ENCODE data around the gene IFI44. TPM values are rescaled to one million over a fixed set of nuclear protein-coding genes. Genes with fewer than 3 reads are reported as not detected.

The IFI44 gene
- total RNA-seq, 1 donor from 2014 or later = 8.2 TPM

DNA sequence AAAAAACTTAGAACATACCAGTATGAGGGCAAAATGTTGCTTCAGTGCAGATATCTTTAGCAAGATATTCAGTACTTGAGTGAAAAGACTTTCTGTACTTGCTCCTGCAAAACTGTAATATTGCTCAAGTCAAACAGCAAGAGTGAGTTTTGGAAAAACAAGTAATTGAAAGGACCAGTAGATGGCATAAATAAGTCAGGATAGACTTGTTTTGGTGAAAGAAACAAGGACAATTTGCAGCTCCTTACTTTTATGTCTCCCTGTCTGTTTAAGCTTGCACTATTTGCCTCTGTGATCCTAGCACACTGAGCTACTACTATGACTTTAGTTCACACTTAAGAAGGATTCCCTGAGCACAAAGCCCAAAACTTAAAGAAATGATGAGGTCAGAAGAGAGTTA is 39.1 kb downstream of the IFI44 start:
- no peak for DNase-seq (ENCODE audit: low spot score)
- intact Hi-C loops (cut with DNase I) = no loop called here

DNA sequence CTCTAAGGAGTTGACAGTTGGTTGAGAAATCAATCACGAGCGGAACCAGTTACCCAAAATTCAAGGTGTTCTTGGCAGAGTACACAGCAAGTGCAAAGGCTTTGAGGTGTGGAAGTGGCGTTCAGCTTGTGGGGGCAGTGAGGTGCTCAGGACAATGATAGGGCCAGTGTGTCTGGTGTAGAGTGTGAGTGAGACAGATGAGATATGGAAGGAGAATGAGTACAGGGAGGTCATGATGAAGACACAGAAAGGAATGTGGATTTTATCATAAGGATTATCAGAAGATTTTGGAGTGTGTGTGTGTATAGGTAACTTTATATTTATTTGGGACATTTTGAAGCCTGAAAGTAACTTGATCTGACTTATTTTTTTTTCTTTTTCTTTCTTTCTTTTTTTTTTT is 40.9 kb downstream of the IFI44 start:
- intact Hi-C loops (cut with DNase I) = no loop called here
- no peak for DNase-seq (ENCODE audit: low spot score)

- DNase-seq (ENCODE audit: low spot score) = no peak
- intact Hi-C loops (cut with DNase I) = no loop called here
Observed at GRCh38 chr1:78691995-78692747, 42.5 kb downstream of the IFI44 start.

DNA sequence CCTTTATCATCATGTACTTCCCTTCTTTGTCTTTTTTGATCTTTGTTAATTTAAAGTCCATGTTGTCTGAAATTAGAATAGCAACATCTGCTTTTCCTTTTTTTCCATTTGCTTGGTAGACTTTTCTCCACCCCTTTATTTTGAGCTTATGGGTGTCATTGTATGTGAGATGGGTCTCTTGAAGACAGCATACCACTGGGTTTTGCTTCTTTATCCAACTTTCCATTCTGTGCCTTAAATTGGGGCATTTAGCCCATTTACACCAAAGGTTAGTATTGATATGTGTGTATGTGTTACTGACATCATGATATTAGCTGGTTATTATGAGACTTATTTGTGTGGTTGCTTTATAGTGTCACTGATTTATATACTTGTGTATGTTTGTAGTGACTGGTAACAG is 50.2 kb downstream of the IFI44 start:
- DNase-seq (ENCODE audit: low spot score) = no peak
- intact Hi-C loops (cut with DNase I) = no loop called here

GRCh38 chr1:78702426-78702825 is 52.8 kb downstream of the IFI44 start:
- no peak for DNase-seq (ENCODE audit: low spot score)
- intact Hi-C loops (cut with DNase I) = no loop called here

DNA sequence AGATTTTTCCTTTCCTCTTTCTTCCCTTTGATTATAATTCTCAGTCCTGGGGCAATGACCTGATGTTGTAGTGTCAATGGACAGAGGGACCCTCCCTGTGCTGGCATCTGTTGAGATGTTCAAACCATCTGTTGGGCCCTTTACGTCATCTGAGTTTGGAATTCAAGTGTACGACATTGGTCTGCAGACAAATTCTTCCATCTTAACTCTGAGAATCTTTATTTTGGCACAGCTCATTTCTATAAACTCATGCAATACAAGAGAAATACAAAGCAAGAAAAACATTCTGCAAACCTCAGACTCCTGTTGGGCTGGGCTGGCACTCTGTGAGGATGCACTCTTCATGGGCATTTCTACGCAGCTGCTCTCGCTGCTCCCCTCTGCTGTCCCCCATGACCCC is 54.2 kb downstream of the IFI44 start:
- intact Hi-C loops (cut with DNase I) = no loop called here
- no peak for DNase-seq (ENCODE audit: low spot score)

DNA sequence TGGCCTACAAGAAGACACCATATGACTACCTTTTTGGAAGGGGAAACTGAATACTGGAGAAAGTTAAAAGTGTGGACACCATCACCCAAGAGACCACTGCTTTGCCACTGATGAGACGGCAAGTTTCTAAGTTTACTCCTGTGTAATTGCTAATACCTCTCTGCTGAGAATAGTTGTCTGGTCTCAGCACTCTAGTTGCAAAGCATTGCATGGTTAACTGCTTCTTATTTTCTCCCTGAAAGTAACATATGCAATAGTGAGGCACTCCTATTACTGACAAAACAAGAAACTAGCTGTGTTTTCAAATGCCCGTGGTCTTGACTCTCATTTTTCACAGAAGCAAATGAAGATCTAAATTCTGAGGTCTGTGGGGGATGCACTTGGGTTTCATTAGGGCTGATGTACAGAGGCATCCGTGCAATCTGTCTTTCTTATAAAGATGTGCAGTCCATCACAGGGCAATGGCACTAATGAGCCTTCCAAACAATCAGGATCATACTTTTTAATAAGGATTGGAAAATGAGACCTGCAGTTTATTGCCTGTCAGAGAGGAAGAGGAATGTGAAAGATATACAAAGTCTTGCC is 62.9 kb downstream of the IFI44 start:
- intact Hi-C loops (cut with DNase I) = no loop called here
- DNase-seq (ENCODE audit: low spot score) = no peak

DNA sequence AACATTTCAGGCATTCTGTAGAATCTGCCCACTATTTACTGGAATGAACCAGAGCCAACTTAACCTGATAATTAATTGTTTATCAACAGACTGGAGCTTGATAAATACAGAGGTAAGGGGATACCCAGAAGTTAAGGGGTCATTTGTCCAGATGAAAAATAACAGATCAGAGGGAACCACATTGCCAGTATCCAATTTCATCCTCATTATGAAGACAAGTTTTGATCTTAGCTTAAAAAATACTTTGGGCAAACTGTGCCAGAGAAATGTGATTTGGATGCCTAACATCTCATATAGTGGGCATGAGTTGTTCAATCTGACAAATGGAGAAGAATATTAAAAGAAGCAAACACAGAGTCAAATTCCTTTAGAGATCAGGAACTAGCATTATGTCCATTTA is 63.7 kb downstream of the IFI44 start:
- intact Hi-C loops (cut with DNase I) = no loop called here
- no peak for DNase-seq (ENCODE audit: low spot score)

Other genes with a start within 250 kb of the IFI44 start
- gene PTGFR, start 158.9 kb upstream of the IFI44 start, total RNA-seq = 2.0 TPM
- 8.5 TPM for gene IFI44L, start 29.4 kb upstream of the IFI44 start, total RNA-seq